ENCODE data around the gene POU3F1.

The POU3F1 gene

DNA sequence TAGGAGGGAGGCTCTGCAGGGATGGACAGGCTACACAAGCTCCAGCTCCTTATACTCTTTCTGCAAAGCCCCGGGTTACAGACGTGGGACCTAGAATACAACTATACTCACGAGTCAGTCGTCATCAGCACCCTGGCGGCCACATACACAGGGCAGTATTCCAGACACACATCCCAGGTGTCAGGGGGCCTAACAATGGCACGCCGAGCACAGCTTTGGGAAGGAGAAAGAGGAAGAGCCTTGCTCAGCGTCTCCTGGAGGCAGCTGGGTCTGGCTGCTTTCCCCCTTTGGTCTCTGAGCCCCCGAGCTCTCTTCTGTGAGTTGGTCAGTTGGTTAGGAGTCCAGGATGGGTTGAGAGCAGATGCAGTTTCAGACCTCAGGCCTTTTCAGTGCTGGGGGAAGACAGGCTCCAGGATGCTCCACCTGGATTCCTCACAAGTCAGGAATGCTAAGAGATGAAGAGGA lies 4.5 kb upstream of the POU3F1 start:
- Histone ChIP-seq H3K9me3 (ENCODE audit: control insufficient read depth, low read length) (no peaks in the 10 kb centered on the region), H3K4me1 (ENCODE audit: control insufficient read depth, insufficient read depth, low read length, poor library complexity, severe bottlenecking) (no peaks in the 10 kb centered on the region), H3K36me3 (ENCODE audit: control insufficient read depth, insufficient read depth, low read length) (no peaks in the 10 kb centered on the region), H3K27ac (ENCODE audit: insufficient read depth, low read length, poor library complexity, severe bottlenecking) (no peak overlapping the region), H3K4me3 (ENCODE audit: insufficient read depth, low read depth, low read length, poor library complexity, severe bottlenecking) (no peak overlapping the region), H3K27me3 (replicated peaks; ENCODE audit: control insufficient read depth, insufficient read depth, low read length, poor library complexity, severe bottlenecking) (no peaks in the 10 kb centered on the region)
- no peak for DNase-seq

DNA sequence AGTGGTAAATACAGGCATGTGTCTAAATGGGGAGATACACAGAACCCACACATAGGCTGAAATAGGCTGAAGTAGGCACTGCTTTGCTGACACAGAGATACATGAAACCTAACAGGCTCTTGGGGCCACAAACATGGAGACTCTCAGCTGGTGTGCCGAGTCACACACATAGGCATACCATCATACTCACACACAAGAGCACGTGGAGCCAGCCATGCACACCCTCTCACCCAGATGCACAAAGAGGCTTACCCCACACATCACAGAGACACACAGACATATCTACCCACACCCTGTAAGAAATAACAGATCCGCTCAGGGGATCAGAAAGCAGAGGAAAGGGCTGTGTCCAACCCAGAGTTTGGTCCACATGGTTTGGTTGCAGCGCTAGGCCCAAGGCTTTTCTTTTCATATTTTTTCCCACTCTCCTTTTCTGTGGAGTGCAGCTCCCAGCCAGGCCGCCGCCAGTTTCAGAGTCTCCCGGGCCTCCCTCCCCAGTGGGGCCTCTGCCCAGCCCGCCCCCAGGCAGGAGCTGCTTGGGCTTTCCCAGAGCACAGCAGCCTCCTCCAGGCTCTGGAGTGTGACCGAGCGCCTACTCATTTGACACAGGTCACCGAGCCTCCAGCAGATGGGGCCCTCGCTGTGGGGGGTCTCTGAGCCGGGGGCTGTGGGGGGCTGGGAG lies 3.9 kb upstream of the POU3F1 start:
- H3K4me1 ChIP-seq (ENCODE audit: control insufficient read depth, insufficient read depth, low read length, poor library complexity, severe bottlenecking) = peaks cover 4% of the 10 kb centered on the region
- no peak overlapping the region for H3K27ac ChIP-seq (ENCODE audit: insufficient read depth, low read length, poor library complexity, severe bottlenecking)
- no peak overlapping the region for H3K4me3 ChIP-seq (ENCODE audit: insufficient read depth, low read depth, low read length, poor library complexity, severe bottlenecking)
- H3K27me3 ChIP-seq (replicated peaks; ENCODE audit: control insufficient read depth, insufficient read depth, low read length, poor library complexity, severe bottlenecking) = no peaks in the 10 kb centered on the region
- DNase-seq = no peak
- H3K9me3 ChIP-seq (ENCODE audit: control insufficient read depth, low read length) = no peaks in the 10 kb centered on the region
- no peaks in the 10 kb centered on the region for H3K36me3 ChIP-seq (ENCODE audit: control insufficient read depth, insufficient read depth, low read length)

DNA sequence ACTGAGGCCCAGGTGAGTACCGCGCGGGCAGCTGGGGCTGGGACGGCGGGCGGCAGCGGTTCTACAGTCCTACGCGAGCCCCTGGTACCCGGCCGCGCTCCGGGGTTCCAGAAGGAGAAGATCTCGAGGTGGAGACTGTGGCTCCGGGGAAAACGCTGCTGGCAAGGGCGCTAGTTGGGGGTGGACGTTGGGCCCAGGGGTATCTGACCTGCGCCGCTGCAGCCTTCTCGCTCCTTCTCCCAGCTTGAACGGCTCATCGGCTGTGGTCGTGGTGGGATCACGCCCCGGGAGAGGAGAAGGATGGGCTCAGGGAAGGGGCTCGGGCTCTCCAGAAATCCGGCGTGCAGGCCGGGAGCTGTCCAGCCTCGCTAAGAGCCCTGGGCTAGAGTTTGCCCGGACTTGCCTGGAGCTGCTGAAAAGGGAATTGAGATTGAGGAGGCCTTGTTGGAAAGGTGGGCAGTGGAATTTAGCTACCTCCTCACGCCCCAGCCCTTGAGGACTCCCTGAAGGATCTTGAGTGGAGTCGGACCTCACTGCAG lies 1.1 kb upstream of the POU3F1 start:
- Histone ChIP-seq H3K27ac (ENCODE audit: insufficient read depth, low read length, poor library complexity, severe bottlenecking) (no peak overlapping the region), H3K4me1 (ENCODE audit: control insufficient read depth, insufficient read depth, low read length, poor library complexity, severe bottlenecking) (peaks cover 18% of the 10 kb centered on the region), H3K4me3 (ENCODE audit: insufficient read depth, low read depth, low read length, poor library complexity, severe bottlenecking) (peak overlapping the region; percentile 62), H3K9me3 (ENCODE audit: control insufficient read depth, low read length) (no peaks in the 10 kb centered on the region), H3K36me3 (ENCODE audit: control insufficient read depth, insufficient read depth, low read length) (no peaks in the 10 kb centered on the region), H3K27me3 (replicated peaks; ENCODE audit: control insufficient read depth, insufficient read depth, low read length, poor library complexity, severe bottlenecking) (peaks cover 23% of the 10 kb centered on the region)
- no peak for DNase-seq

DNA sequence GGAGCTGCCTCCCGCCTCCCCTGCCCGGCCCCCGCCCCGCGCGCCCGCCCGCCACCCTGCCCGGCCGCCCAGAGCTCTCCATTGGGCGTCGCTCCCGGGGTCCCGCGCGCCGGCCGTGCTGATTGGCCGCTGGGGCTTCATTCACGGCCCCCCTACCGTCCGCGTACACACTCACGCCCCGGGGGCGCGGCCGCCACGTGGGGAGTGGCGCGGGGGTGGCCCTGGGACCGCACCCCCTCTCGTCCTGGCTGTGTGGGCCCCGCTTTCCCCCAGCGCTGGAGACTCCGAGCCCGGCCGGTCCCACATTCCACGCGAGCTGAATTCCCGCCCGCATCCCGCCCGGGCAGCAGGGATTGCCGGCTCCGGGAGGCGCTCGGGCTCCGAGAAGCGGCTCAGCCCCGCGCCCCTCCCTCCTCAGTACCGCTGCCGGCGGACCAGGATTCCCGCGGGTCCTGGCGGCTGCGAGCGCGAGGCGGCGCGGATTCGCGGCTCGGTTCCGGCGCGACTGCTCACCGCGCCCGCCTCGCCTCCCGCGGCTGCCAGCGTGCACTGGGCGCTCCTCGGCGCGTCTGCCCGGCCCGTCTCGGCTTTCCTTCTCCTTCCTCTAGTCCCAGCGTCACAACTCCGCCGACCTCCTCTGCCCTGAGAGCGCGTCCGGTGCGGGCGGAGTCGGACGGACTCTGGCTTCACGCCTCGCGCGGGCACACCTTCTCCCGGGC lies 450 bp upstream of the POU3F1 start:
- Histone ChIP-seq H3K4me1 (ENCODE audit: control insufficient read depth, insufficient read depth, low read length, poor library complexity, severe bottlenecking) (peaks cover 18% of the 10 kb centered on the region), H3K4me3 (ENCODE audit: insufficient read depth, low read depth, low read length, poor library complexity, severe bottlenecking) (peak overlapping the region; percentile 62), H3K36me3 (ENCODE audit: control insufficient read depth, insufficient read depth, low read length) (no peaks in the 10 kb centered on the region), H3K27me3 (replicated peaks; ENCODE audit: control insufficient read depth, insufficient read depth, low read length, poor library complexity, severe bottlenecking) (peaks cover 29% of the 10 kb centered on the region), H3K27ac (ENCODE audit: insufficient read depth, low read length, poor library complexity, severe bottlenecking) (no peak overlapping the region), H3K9me3 (ENCODE audit: control insufficient read depth, low read length) (no peaks in the 10 kb centered on the region)
- DNase-seq = peak; percentile 56 to 68 (median 65)

DNA sequence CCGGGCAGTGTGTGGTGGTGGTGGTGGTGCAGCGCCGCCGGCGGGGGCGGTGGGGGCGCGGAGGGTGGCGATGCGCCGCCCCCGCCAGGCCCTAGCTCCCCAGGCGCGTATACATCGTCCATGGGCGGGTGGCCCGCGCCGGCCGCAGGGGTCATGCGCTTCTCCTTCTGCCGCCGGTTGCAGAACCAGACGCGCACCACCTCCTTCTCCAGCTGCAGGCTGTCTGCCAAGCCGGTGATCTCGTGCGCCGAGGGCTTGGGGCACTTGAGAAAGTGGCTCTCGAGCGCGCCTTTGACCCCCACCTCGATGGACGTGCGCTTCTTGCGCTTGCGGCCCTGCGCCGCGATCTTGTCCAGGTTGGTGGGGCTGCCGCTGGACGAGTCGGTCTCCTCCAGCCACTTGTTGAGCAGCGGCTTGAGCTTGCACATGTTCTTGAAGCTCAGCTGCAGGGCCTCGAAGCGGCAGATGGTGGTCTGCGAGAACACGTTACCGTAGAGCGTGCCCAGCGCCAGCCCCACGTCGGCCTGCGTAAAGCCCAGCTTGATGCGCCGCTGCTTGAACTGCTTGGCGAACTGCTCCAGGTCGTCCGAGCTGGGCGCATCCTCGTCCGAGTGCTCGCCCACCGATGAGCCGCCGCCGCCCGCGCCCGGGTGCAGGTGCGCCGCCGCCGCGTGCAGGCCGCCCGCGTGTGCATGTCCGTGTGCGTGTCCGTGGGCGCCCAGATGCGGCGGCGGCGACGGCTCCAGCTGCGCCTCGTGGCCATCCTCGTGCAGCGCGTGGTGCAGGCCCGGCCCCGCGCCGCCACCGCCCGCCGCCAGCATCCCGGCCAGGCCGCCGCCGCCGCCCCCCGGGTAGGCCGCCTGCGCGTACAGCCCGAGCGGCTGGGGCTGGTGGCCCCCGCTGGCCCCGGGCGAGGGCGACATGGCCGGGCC lies 926 bp downstream of the POU3F1 start:
- Histone ChIP-seq H3K27me3 (replicated peaks; ENCODE audit: control insufficient read depth, insufficient read depth, low read length, poor library complexity, severe bottlenecking) (peaks cover 30% of the 10 kb centered on the region), H3K9me3 (ENCODE audit: control insufficient read depth, low read length) (no peaks in the 10 kb centered on the region), H3K27ac (ENCODE audit: insufficient read depth, low read length, poor library complexity, severe bottlenecking) (no peak overlapping the region), H3K36me3 (ENCODE audit: control insufficient read depth, insufficient read depth, low read length) (no peaks in the 10 kb centered on the region), H3K4me1 (ENCODE audit: control insufficient read depth, insufficient read depth, low read length, poor library complexity, severe bottlenecking) (peaks cover 18% of the 10 kb centered on the region), H3K4me3 (ENCODE audit: insufficient read depth, low read depth, low read length, poor library complexity, severe bottlenecking) (peak overlapping the region; percentile 13)
- no peak for DNase-seq

DNA sequence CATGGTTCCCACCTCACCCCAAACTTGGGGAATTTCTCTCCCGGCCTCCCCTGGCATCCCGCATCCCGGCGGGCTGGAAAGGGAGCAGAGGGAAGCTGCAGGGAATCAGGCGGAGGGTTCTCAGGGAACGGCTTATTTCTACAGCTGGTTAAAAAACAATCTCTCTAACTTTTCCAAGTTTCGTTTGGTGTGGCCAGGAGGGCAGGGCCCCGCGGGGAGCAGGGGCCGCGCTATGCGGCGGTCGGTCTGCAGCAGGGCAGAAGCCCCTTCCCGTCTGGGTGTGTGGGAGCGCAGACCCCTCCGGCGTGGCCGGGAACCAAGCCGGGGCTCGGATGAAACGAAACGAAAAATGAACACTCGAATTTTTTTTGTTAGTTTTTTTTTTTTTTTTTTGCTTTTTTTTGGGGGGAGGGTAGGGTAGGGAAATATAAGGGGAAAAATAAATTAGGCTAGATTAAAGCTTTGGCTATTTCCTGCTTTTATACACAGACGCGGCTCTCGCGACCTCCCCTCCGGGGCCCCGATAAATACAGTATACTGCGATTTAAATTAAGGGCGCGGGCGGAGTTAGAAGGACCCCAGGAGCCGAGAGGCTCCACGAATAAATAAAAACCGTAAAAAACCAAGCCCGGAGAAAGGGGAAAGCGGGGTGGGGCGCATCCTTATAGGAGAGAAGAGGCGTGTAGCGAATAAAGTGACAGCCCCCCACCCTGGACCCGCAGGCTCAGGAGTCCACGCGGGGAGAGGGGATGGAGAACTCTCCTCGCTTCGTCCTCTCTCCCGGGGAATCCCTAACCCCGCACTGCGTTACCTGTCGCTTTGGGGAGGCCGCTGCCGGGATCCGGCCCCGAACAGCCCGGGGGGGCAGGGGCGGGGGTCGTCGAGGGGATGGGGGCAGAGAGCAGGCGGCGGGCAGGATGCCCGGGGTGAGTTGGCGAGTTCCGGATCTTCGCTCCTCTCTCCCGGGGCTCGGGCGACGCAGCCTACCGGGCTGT lies 2.1 kb downstream of the POU3F1 start:
- Histone ChIP-seq H3K4me3 (ENCODE audit: insufficient read depth, low read depth, low read length, poor library complexity, severe bottlenecking) (peak overlapping the region; percentile 46), H3K27me3 (replicated peaks; ENCODE audit: control insufficient read depth, insufficient read depth, low read length, poor library complexity, severe bottlenecking) (peaks cover 30% of the 10 kb centered on the region), H3K4me1 (ENCODE audit: control insufficient read depth, insufficient read depth, low read length, poor library complexity, severe bottlenecking) (peaks cover 18% of the 10 kb centered on the region)

DNA sequence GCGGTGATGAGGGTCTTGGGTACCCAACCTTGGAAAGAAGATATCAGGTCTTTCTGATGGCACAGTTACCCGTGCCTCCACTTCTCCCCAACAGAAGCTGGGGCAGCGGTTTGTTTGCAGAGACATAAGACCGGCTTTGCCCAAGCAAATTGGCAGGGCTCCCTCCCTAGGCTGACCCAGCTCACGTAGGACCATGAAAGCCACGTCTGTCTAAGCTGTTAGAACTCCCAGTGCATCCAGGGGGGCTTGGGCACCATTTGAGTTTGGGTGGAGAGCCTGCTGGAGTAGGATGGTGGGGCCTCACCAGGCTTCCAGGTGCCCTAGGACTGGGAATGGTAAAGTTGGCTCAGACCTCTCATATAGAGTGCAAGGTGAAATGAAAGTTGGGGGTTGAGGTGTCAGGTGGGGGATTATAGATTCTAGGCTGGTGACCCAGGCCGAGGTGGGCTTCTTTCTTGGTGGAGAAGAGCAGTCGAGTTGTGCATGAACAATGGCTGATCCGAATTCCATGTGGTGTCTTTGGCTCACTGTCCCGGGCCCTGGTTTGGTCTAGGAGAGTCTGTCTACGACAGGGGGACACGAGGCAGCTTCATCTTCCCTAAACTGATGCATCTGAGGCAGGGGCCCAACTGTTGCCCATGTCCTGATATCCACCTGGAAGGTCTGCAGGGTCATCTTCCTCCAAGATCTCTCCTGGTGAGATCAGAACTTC lies 3.4 kb downstream of the POU3F1 start:
- Histone ChIP-seq H3K27ac (ENCODE audit: insufficient read depth, low read length, poor library complexity, severe bottlenecking) (no peak overlapping the region), H3K9me3 (ENCODE audit: control insufficient read depth, low read length) (no peaks in the 10 kb centered on the region), H3K27me3 (replicated peaks; ENCODE audit: control insufficient read depth, insufficient read depth, low read length, poor library complexity, severe bottlenecking) (peaks cover 30% of the 10 kb centered on the region), H3K4me1 (ENCODE audit: control insufficient read depth, insufficient read depth, low read length, poor library complexity, severe bottlenecking) (peaks cover 18% of the 10 kb centered on the region), H3K36me3 (ENCODE audit: control insufficient read depth, insufficient read depth, low read length) (no peaks in the 10 kb centered on the region), H3K4me3 (ENCODE audit: insufficient read depth, low read depth, low read length, poor library complexity, severe bottlenecking) (no peak overlapping the region)
- DNase-seq = no peak

More for the DNA sequence above, 2.1 kb downstream of the POU3F1 start:
- no peaks in the 10 kb centered on the region for H3K36me3 ChIP-seq (ENCODE audit: control insufficient read depth, insufficient read depth, low read length)
- H3K27ac ChIP-seq (ENCODE audit: insufficient read depth, low read length, poor library complexity, severe bottlenecking) = no peak overlapping the region
- DNase-seq = no peak
- H3K9me3 ChIP-seq (ENCODE audit: control insufficient read depth, low read length) = no peaks in the 10 kb centered on the region

DNA sequence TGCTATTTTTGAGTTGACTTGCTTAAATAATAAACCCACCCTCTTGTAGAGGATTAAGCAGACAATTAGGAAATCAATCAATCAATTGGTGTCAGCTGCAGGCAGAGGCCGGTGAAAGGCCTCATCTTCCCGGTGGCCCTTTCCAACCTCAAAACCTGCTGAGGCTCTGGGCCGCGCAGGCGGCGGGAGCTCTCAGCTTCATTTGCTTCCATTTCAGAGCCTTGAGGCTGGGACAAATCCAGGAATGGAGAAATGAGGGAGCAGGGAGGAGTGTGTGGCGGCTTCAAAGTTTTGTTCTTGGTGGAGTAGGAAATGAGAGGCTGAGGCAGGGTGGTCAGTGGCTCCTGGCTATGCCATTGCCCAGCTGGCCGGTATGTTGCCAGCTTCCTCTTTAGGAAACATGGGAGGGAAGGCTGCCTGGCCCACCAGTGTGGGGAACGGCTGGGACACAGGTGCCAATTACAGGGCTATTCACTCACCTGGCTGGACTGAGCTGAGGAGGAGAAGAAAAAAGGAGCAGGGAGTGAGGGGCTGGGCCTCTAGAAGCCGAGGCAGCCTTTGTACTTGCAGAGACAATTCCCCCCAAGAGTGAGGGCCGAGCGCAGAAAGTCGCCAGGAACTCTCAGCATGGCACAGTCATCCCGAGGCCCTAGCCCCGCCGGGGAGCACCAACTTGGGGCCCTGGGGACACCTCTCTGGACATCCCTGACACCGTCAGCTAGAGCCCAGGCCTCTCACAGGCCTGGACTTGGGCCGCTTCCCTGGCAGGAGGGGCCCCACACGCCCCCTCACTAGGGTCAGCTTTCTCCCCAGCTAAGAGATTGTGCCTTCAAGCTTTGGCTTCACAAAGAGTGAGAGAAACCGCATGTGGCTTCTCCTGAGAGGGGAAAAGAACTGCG lies 4.4 kb downstream of the POU3F1 start:
- DNase-seq = no peak
- no peaks in the 10 kb centered on the region for H3K36me3 ChIP-seq (ENCODE audit: control insufficient read depth, insufficient read depth, low read length)
- peaks cover 18% of the 10 kb centered on the region for H3K4me1 ChIP-seq (ENCODE audit: control insufficient read depth, insufficient read depth, low read length, poor library complexity, severe bottlenecking)
- H3K27ac ChIP-seq (ENCODE audit: insufficient read depth, low read length, poor library complexity, severe bottlenecking) = no peak overlapping the region
- peaks cover 30% of the 10 kb centered on the region for H3K27me3 ChIP-seq (replicated peaks; ENCODE audit: control insufficient read depth, insufficient read depth, low read length, poor library complexity, severe bottlenecking)
- H3K9me3 ChIP-seq (ENCODE audit: control insufficient read depth, low read length) = no peaks in the 10 kb centered on the region
- H3K4me3 ChIP-seq (ENCODE audit: insufficient read depth, low read depth, low read length, poor library complexity, severe bottlenecking) = no peak overlapping the region

Data from effector memory CD4-positive, alpha-beta T cell (primary cell).